Thymus (tissue), 11 donors: ENCODE results near the gene RSPRY1. TPM values are rescaled to one million over a fixed set of nuclear protein-coding genes. Genes with fewer than 3 reads are reported as not detected.

Source experiments
- DNase-seq, 9 donors: peaks; one replicate each; pipeline ENCODE4 v3.0.0-alpha.2; 2013; ENCODE audit warnings: low spot score in 9 of 9, low read depth in 6 of 9, missing footprints in 1 of 9
- H3K27ac ChIP-seq, 2 donors: one replicate each; pipeline ENCODE4 v1.5.1; 2013; ENCODE audit warnings: control low read depth in 1 of 2, low read depth in 1 of 2, low read length in 1 of 2, mild to moderate bottlenecking in 1 of 2, moderate library complexity in 1 of 2
- H3K27me3 ChIP-seq, 2 donors: one replicate each; pipeline ENCODE4 v1.5.1; 2013; ENCODE audit warnings: low read length in 1 of 2; ENCODE audit not compliant: control insufficient read depth in 2 of 2, insufficient read depth in 1 of 2
- H3K36me3 ChIP-seq, 2 donors: one replicate each; pipeline ENCODE4 v1.5.1; 2013; ENCODE audit warnings: low read length in 1 of 2, mild to moderate bottlenecking in 1 of 2, moderate library complexity in 1 of 2; ENCODE audit not compliant: control insufficient read depth in 2 of 2, insufficient read depth in 2 of 2
- H3K4me1 ChIP-seq, 2 donors: one replicate each; pipeline ENCODE4 v1.5.1; 2013; ENCODE audit warnings: low read length in 2 of 2; ENCODE audit not compliant: control insufficient read depth in 2 of 2, insufficient read depth in 2 of 2
- H3K4me3 ChIP-seq, 2 donors: one replicate each; pipeline ENCODE4 v1.5.1; 2013; ENCODE audit warnings: low read length in 2 of 2, control low read depth in 1 of 2, mild to moderate bottlenecking in 1 of 2
- H3K9me3 ChIP-seq, 2 donors: one replicate each; pipeline ENCODE4 v1.5.1; 2013; ENCODE audit warnings: low read length in 1 of 2, mild to moderate bottlenecking in 1 of 2; ENCODE audit not compliant: control insufficient read depth in 2 of 2, insufficient read depth in 1 of 2
- WGBS: extraction: QIAGEN DNeasy Blood & Tissue Kit; methylation state at CpG from one replicate; pipeline ENCODE4 v1.1.7; 2013; 5-methylcytosine and 5-hydroxymethylcytosine counted together
- polyA plus RNA-seq: library from polyadenylated mRNA; stranded (reverse); fragments of 200-250 nt; gene quantifications from one replicate; pipeline ENCODE4 v1.2.3, GENCODE V29; 2013
- total RNA-seq: library from RNA; stranded (reverse); fragments of 120-200 nt; gene quantifications from one replicate; pipeline ENCODE4 v1.2.4, GENCODE V29; 2013
- donor health status: healthy.

The RSPRY1 gene
- total and polyA plus RNA-seq, 2 donors = 19.4 to 29.6 TPM

DNA sequence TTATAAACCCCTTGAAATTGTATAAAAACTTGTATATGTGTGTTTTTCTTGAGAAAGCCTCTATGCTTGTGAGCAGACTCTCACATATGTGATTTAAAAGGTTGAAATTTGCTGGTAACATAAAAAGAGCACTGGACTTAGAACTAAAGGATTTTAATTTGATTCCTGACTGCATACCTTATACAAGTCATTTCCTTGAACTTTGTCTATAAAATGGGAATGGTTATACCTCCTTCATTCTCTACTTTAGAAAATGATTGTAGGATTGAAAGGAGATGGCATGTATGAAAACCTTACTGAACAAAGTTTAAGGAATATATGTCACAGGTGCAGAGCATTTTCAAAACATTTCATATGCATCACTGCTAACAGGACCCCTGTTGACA, 48.6 kb downstream of the RSPRY1 start:
- Histone ChIP-seq H3K36me3 (peaks cover 53 to 74% of the 10 kb centered on the region in 2 donors), H3K27me3 (no peaks in the 10 kb centered on the region), H3K4me3 (no peak overlapping the region), H3K9me3 (no peaks in the 10 kb centered on the region), H3K27ac (no peak overlapping the region), H3K4me1 (no peaks in the 10 kb centered on the region)
- no peak for DNase-seq

GRCh38 chr16:57235128-57236021, 49.2 kb downstream of the RSPRY1 start:
- Histone ChIP-seq H3K9me3 (no peaks in the 10 kb centered on the region), H3K36me3 (peaks cover 49 to 67% of the 10 kb centered on the region in 2 donors), H3K4me1 (no peaks in the 10 kb centered on the region), H3K27me3 (no peaks in the 10 kb centered on the region), H3K4me3 (no peak overlapping the region), H3K27ac (no peak overlapping the region)
- WGBS = 81% methylated on average over 8 of the region's 8 CpGs
- no peak for DNase-seq

GRCh38 chr16:57236022-57236350, 49.9 kb downstream of the RSPRY1 start:
- no peak for DNase-seq
- H3K4me3 ChIP-seq = no peak overlapping the region
- no peaks in the 10 kb centered on the region for H3K27me3 ChIP-seq
- H3K36me3 ChIP-seq = peaks cover 43 to 61% of the 10 kb centered on the region in 2 donors
- H3K9me3 ChIP-seq = no peaks in the 10 kb centered on the region
- H3K27ac ChIP-seq = no peak overlapping the region
- H3K4me1 ChIP-seq = no peaks in the 10 kb centered on the region

DNA sequence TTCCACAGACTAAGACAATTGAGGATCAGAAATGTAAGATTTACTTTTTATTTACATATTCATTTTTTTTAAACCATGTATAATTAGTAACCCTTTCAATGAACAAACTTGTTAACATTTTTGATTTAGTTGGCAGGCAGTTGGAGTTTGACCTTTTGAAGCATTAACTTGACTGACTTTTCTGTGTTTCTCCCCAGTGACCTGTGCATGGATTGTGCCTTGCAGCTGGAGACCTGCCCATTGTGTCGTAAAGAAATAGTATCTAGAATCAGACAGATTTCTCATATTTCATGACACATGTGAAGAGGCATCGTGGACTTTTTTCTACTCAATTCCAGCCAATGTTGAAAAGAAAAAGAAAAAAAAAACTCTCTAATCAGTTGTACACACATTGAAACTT, 52.6 kb downstream of the RSPRY1 start:
- no peak for DNase-seq
- H3K4me3 ChIP-seq = no peak overlapping the region
- H3K9me3 ChIP-seq = no peaks in the 10 kb centered on the region
- no peak overlapping the region for H3K27ac ChIP-seq
- H3K27me3 ChIP-seq = no peaks in the 10 kb centered on the region
- H3K36me3 ChIP-seq = peaks cover 22 to 34% of the 10 kb centered on the region in 2 donors
- H3K4me1 ChIP-seq = no peaks in the 10 kb centered on the region
- 90% methylated on average over 2 of the region's 2 CpGs for WGBS

- no peak for DNase-seq
- peaks cover 18 to 30% of the 10 kb centered on the region in 2 donors for H3K36me3 ChIP-seq
- WGBS = 95% methylated on average over 2 of the region's 2 CpGs
These were observed 53.0 kb downstream of the RSPRY1 start for GRCh38 chr16:57239107-57239506.

DNA sequence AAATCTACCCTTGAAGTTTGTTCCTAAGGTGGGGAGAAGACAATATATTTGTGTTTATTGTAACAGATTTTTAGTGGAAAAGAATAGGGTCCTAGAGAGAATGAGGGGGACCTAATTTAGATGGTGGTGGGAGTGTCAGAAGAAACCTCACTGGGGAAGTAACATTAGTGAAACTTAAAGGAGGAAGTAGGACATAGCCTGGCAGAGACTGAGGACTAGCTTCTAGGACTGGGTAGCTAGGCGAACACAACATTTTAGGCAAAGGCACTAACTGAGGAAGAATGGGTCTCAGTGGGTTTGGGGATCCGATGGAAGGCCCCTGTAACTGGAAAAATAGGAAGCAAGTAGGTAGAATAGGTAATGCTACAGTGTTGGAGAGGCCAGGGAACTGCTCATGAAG, 54.7 kb downstream of the RSPRY1 start:
- peaks cover 9 to 13% of the 10 kb centered on the region in 2 donors for H3K36me3 ChIP-seq
- H3K4me3 ChIP-seq = no peak overlapping the region
- H3K9me3 ChIP-seq = no peaks in the 10 kb centered on the region
- 84% methylated on average over 2 of the region's 2 CpGs for WGBS
- H3K27ac ChIP-seq = no peak overlapping the region
- DNase-seq = no peak
- no peaks in the 10 kb centered on the region for H3K27me3 ChIP-seq
- H3K4me1 ChIP-seq = peaks cover 2 to 5% of the 10 kb centered on the region in 2 donors

More at GRCh38 chr16:57239107-57239506, 53.0 kb downstream of the RSPRY1 start:
- Histone ChIP-seq H3K27ac (no peak overlapping the region), H3K4me1 (peaks cover 0 to 1% of the 10 kb centered on the region in 2 donors), H3K27me3 (no peaks in the 10 kb centered on the region), H3K4me3 (no peak overlapping the region), H3K9me3 (no peaks in the 10 kb centered on the region)

- Histone ChIP-seq H3K9me3 (no peaks in the 10 kb centered on the region), H3K4me1 (peaks cover 5 to 10% of the 10 kb centered on the region in 2 donors), H3K27me3 (no peaks in the 10 kb centered on the region), H3K4me3 (no peak overlapping the region), H3K27ac (no peak overlapping the region), H3K36me3 (peaks cover 7 to 13% of the 10 kb centered on the region in 2 donors)
- DNase-seq = no peak
- 98% methylated on average over 2 of the region's 2 CpGs for WGBS
These were observed 56.5 kb downstream of the RSPRY1 start for GRCh38 chr16:57242650-57243049.

DNA sequence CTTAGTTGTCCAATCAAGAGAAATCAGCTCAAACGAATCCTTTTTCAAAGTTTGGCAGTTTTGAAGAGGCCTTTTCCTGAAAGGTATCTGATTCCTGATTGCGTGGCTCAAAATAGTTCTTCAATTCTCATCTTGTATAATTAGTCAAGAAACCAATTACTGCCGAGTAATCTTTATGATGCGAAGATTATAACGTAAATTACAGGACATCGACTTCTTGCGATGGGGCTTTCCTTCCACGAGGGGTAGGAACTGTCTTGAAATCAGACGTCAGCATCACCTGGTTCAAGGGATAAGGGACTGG, 58.3 kb downstream of the RSPRY1 start:
- Histone ChIP-seq H3K27me3 (no peaks in the 10 kb centered on the region), H3K4me1 (peaks cover 5 to 10% of the 10 kb centered on the region in 2 donors)
- 9% methylated on average over 9 of the region's 9 CpGs for WGBS

DNA sequence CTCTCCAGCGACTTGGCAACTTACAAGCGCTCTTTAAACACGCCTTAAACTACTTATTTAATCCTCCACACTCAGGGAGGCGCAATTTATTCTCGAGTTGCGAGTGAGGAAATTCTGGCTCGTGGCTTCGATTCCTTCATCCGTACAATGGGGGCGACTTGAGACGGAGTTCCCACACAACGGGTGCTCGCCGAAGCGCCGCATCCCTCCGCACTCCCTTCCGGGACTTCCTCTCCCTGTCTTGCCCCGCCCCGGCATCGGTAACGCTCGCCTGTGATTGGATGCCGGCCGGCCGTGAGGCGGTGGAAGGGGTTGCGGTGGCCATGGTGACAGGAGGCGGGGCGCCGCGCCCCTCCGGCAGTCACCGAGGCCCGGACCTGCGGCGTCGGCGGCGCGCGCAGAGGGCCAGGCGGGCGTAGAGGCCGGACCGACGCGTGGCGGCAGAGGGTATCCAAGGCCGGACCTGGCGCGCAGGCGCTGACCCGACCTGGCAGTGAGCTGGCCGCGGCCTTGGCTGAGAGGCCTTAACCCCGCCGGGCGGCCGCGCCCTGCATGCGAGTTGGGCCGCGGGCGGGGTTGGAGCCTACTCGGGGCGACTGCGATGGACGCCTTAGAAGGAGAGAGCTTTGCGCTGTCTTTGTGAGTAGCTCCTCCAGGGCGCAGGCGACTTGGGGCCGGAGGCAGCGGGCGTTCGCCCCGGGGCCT, 58.8 kb downstream of the RSPRY1 start, which contains the start of gene ARL2BP:
Gene ARL2BP (plus strand): TSS at position 493 of the 705 bp plus-strand sequence. CDS start 109 bp downstream, at position 602.
- H3K36me3 ChIP-seq = peaks cover 13 to 26% of the 10 kb centered on the region in 2 donors
- H3K27me3 ChIP-seq = no peaks in the 10 kb centered on the region
- under 1% methylated on average over 77 of the region's 77 CpGs for WGBS
- H3K4me3 ChIP-seq = peak within 1 kb of the TSS; percentile 70 to 76
- peak; percentile 82 to 98 (median 93) for DNase-seq
- no peaks in the 10 kb centered on the region for H3K9me3 ChIP-seq
- peaks cover 5 to 10% of the 10 kb centered on the region in 2 donors for H3K4me1 ChIP-seq
- H3K27ac ChIP-seq = peak within 1 kb of the TSS; percentile 82

More for the DNA sequence above, 58.3 kb downstream of the RSPRY1 start:
- H3K27ac ChIP-seq = peak overlapping the region; percentile 82
- peak overlapping the region; percentile 70 to 76 for H3K4me3 ChIP-seq
- H3K36me3 ChIP-seq = peaks cover 8 to 21% of the 10 kb centered on the region in 2 donors
- DNase-seq = no peak
- no peaks in the 10 kb centered on the region for H3K9me3 ChIP-seq
